Lower leg skin (tissue), 3 donors: ENCODE data around the gene RYR2.

Source experiments
- POLR2A ChIP-seq, 2 donors: fragments of 450-650 bp; IDR thresholded peaks; one replicate each; pipeline ENCODE4 v1.6.1; 2016 to 2017; ENCODE audit warnings: antibody characterized with exemption in 2 of 2, mild to moderate bottlenecking in 1 of 2, moderate library complexity in 1 of 2
- TF ChIP-seq, protein P1 (sequence below), 3 donors: fragments of 450-650 bp; IDR thresholded peaks; one replicate each; pipeline ENCODE4 v1.5.1; 2016; ENCODE audit warnings: antibody characterized with exemption in 3 of 3, mild to moderate bottlenecking in 3 of 3, moderate library complexity in 2 of 3

GRCh38 chr1:237033804-237034203 is 8.2 kb upstream of the RYR2 start:
- TF ChIP-seq, protein P1, sequence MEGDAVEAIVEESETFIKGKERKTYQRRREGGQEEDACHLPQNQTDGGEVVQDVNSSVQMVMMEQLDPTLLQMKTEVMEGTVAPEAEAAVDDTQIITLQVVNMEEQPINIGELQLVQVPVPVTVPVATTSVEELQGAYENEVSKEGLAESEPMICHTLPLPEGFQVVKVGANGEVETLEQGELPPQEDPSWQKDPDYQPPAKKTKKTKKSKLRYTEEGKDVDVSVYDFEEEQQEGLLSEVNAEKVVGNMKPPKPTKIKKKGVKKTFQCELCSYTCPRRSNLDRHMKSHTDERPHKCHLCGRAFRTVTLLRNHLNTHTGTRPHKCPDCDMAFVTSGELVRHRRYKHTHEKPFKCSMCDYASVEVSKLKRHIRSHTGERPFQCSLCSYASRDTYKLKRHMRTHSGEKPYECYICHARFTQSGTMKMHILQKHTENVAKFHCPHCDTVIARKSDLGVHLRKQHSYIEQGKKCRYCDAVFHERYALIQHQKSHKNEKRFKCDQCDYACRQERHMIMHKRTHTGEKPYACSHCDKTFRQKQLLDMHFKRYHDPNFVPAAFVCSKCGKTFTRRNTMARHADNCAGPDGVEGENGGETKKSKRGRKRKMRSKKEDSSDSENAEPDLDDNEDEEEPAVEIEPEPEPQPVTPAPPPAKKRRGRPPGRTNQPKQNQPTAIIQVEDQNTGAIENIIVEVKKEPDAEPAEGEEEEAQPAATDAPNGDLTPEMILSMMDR (IDR thresholded peaks at IDR 0.05): no peak
- TF ChIP-seq POLR2A (IDR thresholded peaks at IDR 0.05): no peak
